ENCODE results near the gene CCBE1.

DNA sequence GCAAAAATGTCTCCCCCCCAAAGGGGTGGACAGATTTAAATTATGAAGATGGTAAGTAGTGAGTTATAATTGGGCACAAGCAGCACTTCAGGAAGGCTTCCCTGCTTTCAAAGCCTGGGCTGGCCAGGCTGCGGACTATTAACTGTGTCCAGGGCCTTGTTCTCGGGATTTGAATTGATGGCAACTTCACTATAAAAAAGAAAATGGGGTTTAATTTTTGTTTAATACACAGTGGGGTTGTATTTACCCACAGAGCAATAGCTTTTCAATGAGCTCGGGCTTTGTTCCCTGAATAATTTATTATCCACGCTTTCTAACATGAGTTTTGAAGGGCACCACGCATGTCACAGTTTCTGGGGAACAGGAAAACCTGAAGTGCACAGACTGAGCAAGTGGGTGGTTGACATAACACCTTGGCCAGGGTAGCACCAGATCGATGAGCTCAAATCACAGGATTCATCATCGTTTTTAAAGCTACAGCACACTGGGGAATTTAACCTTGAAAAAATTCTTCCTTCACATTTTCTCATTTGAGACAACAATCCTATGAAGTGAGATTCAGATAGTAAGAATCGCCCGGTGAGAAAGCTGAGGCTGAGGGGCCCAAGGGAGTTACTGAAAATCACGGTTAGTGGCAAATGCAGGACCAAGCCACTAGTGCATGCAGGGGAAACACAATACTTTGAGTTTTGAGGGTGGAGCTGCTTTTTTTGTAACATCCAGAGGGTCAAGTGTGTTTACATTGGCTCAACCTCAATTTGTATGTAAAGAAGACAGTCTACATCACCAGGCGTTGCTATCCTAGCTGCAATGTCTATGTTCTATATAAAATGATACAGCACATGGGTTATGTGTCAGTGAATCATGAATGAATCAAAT is 309.3 kb downstream of the CCBE1 start:
- TF ChIP-seq CTCF (IDR thresholded peaks at IDR 0.05) (no peak), ZFX (IDR thresholded peaks at IDR 0.05; ENCODE audit: borderline replicate concordance) (no peak)
